Psoas muscle (tissue), 8 donors: ENCODE results near the gene ZNF609. TPM values are rescaled to one million over a fixed set of nuclear protein-coding genes. Genes with fewer than 3 reads are reported as not detected.

Experiments
- ATAC-seq, 4 donors: fragments of 200-7000 bp; cut with Tn5 transposase; one replicate each; pipeline ENCODE4 v1.9.1; 2020; ENCODE audit warnings: moderate library complexity in 3 of 4, mild to moderate bottlenecking in 2 of 4
- DNase-seq, 2 donors: peaks; one replicate each; pipeline ENCODE4 v3.0.0-alpha.2; 2020
- H3K27ac ChIP-seq: fragments of 200-600 bp; one replicate; pipeline ENCODE4 v1.8.0; 2022
- H3K27me3 ChIP-seq, 3 donors: fragments of 200-600 bp in 1 of 3; one replicate each; pipeline versions ENCODE4 v1.6.1 to v1.8.0; 2013 to 2022; ENCODE audit warnings: low read length in 2 of 3, mild to moderate bottlenecking in 2 of 3, moderate library complexity in 1 of 3; ENCODE audit not compliant: insufficient read depth in 3 of 3
- H3K36me3 ChIP-seq, 2 donors: fragments of 200-600 bp in 1 of 2; one replicate each; pipeline versions ENCODE4 v1.6.1 to v1.8.0; 2013 to 2022; ENCODE audit warnings: low read depth in 1 of 2, mild to moderate bottlenecking in 1 of 2, moderate library complexity in 1 of 2; ENCODE audit not compliant: insufficient read depth in 1 of 2
- H3K4me1 ChIP-seq: fragments of 200-600 bp; one replicate; pipeline ENCODE4 v1.8.0; 2022
- H3K4me3 ChIP-seq: fragments of 200-600 bp; one replicate; pipeline ENCODE4 v1.8.0; 2022; ENCODE audit warnings: mild to moderate bottlenecking
- H3K9me3 ChIP-seq: fragments of 200-600 bp; one replicate; pipeline ENCODE4 v1.8.0; 2022
- CTCF ChIP-seq: fragments of 200-600 bp; IDR thresholded peaks from one replicate; pipeline ENCODE4 v1.8.0; 2022; ENCODE audit warnings: antibody characterized with exemption
- WGBS, 3 donors: extraction: QIAGEN DNeasy Blood & Tissue Kit; methylation state at CpG; one replicate each; pipeline versions ENCODE4 v1.1.6 to v1.1.7; 2013; 5-methylcytosine and 5-hydroxymethylcytosine counted together
- intact Hi-C, 2 donors: fragments of 100-400 bp; cut with DNase I; formaldehyde crosslinking; loops; one replicate each; pipeline versions ENCODE4 v1.11.0 to v1.14.2; 2022
- polyA plus RNA-seq, 3 donors: library from polyadenylated mRNA; stranded (reverse); fragments of 200-250 nt; gene quantifications; one replicate each; pipeline ENCODE4 v1.2.3, GENCODE V29; 2013
- total RNA-seq, 4 donors: library from RNA; stranded (reverse); fragmentation: NEBNext Ultra II Directional in 2 of 4; extraction: Animal tissue kit (Norgen Biotek cat#: 25700) in 2 of 4; gene quantifications; one replicate each; pipeline versions ENCODE4 v1.2.1 to v1.2.4, GENCODE V29; 2021 to 2023
- donor health status: healthy with polysubstance abuse.
- donor health status: DM: no; HTN: no; CAD: no; lungs with moderate emphysema.
- donor health status: Bipolar disorder and iron deficiency.
- donor health status: healthy.
- donor health status: DM: yes; HTN: yes; CAD: no.
- donor health status: DM: no; HTN: no; CAD: no.
- donor health status: DM: no; HTN: no; CAD: no.
- donor health status: DM: yes; HTN: yes; CAD: no.

Gene ZNF609
- total and polyA plus RNA-seq, 7 donors, result 3.2 to 15.0 (median 10.2) TPM

DNA sequence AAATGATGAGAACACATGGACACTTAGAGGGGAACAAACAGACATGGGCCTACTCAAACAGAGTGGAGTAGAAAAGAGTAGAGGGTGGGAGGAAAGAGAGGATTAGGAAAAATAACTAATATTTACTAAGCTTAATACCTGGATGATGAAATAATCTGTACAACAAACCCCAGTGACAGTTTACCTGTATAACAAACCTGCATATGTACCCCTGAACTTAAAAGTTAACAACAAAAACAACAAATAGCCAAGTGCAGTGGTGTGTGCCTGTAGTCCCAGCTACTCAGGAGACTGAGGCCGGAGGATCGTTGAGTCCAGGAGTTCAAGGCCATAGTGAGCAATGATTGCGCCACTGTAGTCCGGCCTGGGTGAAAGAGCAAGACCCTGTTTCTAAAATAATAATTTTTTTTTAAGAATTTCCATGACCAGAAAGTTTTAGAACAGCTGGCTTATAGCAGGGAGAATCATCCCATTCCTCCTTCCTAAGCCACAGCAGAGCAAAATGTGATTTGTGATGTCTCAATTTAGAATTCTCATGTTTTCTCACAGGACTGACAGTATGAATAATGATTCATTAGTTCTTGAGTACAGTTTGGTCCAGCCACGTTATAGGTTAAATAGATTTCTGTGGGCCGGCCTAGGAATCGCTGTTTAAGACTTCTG, 150.0 kb downstream of the ZNF609 start:
- Histone ChIP-seq H3K36me3 (no peaks in the 10 kb centered on the region), H3K4me3 (no peak overlapping the region), H3K4me1 (peaks cover 4% of the 10 kb centered on the region), H3K27me3 (no peaks in the 10 kb centered on the region), H3K9me3 (no peaks in the 10 kb centered on the region), H3K27ac (no peak overlapping the region)
- DNase-seq, result no peak
- no peak for ATAC-seq
- 72 to 76% (median 76%) methylated on average over 7 of the region's 7 CpGs for WGBS, 3 donors
- no peak for TF ChIP-seq CTCF
- intact Hi-C loops, result no loop called here

- H3K4me1 ChIP-seq, result peaks cover 4% of the 10 kb centered on the region
- no peaks in the 10 kb centered on the region for H3K27me3 ChIP-seq
- H3K36me3 ChIP-seq, result no peaks in the 10 kb centered on the region
- ATAC-seq, result no peak
- H3K9me3 ChIP-seq, result no peaks in the 10 kb centered on the region
- intact Hi-C loops, result no loop called here
- H3K27ac ChIP-seq, result no peak overlapping the region
- TF ChIP-seq CTCF, result no peak
- DNase-seq, result no peak
- H3K4me3 ChIP-seq, result no peak overlapping the region
These were observed 150.8 kb downstream of the ZNF609 start for GRCh38 chr15:64611085-64611725.

DNA sequence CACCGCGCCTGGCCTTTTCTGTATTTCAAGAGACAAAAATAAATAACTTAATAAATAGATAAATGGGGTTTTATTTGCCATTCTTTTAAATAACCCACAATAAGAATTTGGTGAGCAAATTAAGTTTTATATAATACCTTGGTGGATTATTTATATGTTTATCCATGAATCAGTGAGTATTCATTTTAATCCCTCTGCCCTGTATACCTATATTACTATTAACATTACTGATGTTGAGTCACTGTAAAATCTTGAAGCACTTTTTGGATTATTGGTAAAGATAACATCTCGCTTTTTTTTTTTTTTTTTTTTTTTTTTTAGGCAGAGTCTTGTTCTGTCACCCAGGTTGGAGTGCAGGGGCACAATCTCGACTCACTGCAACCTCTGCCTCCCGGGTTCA, 154.1 kb downstream of the ZNF609 start:
- DNase-seq (no peak), ATAC-seq (no peak)
- WGBS, 3 donors, result 95 to 98% (median 97%) methylated on average over 5 of the region's 5 CpGs
- no peak overlapping the region for H3K27ac ChIP-seq
- no peak overlapping the region for H3K4me3 ChIP-seq
- intact Hi-C loops, result no loop called here
- peaks cover 10% of the 10 kb centered on the region for H3K4me1 ChIP-seq
- no peak for TF ChIP-seq CTCF
- no peaks in the 10 kb centered on the region for H3K36me3 ChIP-seq
- H3K27me3 ChIP-seq, result no peaks in the 10 kb centered on the region
- H3K9me3 ChIP-seq, result no peaks in the 10 kb centered on the region

- H3K9me3 ChIP-seq, result no peaks in the 10 kb centered on the region
- H3K36me3 ChIP-seq, result no peaks in the 10 kb centered on the region
- peaks cover 27% of the 10 kb centered on the region for H3K4me1 ChIP-seq
- ATAC-seq (no peak), DNase-seq (no peak)
- no peak overlapping the region for H3K4me3 ChIP-seq
- intact Hi-C loops, result no loop called here
- no peaks in the 10 kb centered on the region for H3K27me3 ChIP-seq
- no peak overlapping the region for H3K27ac ChIP-seq
- no peak for TF ChIP-seq CTCF
- WGBS, 3 donors, result 95 to 100% (median 100%) methylated on average over 1 of the region's 1 CpG
These were observed 157.3 kb downstream of the ZNF609 start for GRCh38 chr15:64617727-64618126.

- DNase-seq (no peak), ATAC-seq (no peak)
- TF ChIP-seq CTCF, result no peak
- Histone ChIP-seq H3K36me3 (no peaks in the 10 kb centered on the region), H3K9me3 (no peaks in the 10 kb centered on the region), H3K27ac (no peak overlapping the region), H3K4me1 (peaks cover 29% of the 10 kb centered on the region), H3K27me3 (no peaks in the 10 kb centered on the region), H3K4me3 (no peak overlapping the region)
- 93 to 96% (median 93%) methylated on average over 5 of the region's 5 CpGs for WGBS, 3 donors
- intact Hi-C loops, result no loop called here
These were observed 157.8 kb downstream of the ZNF609 start for GRCh38 chr15:64618138-64618537.
